HG02763 (cell line): ENCODE measurements around the gene SERPINF2.
"Not testable (repeated sequence)": the region's sequence is repeated elsewhere in the genome, so short reads cannot be mapped to it uniquely, and the experiment has no call there.

Experiments
- ATAC-seq: cut with Tn5 transposase; IDR thresholded peaks from one replicate; pipeline ENCODE4 v1.9.1; 2021; ENCODE audit warnings: mild to moderate bottlenecking, moderate library complexity; ENCODE audit not compliant: unreplicated experiment

Gene SERPINF2

GRCh38 chr17:1742371-1743087 is at the start of gene SERPINF2:
TSS of gene SERPINF2 (plus strand) at chr17:1742871. CDS start at chr17:1744996, 2,125 bp downstream.
- no peak for ATAC-seq

GRCh38 chr17:1693339-1693738 is 49.3 kb upstream of the SERPINF2 start:
- no peak for ATAC-seq

- no peak for ATAC-seq
Observed at GRCh38 chr17:1695365-1695764, 47.3 kb upstream of the SERPINF2 start.

- ATAC-seq, result no peak
Observed at GRCh38 chr17:1697681-1698080, 45.0 kb upstream of the SERPINF2 start.

- ATAC-seq, result not testable (repeated sequence)
Observed at GRCh38 chr17:1699891-1700290, 42.8 kb upstream of the SERPINF2 start.

- ATAC-seq, result no peak
Observed at GRCh38 chr17:1703063-1703462, 39.6 kb upstream of the SERPINF2 start.

GRCh38 chr17:1705004-1705403 is 37.7 kb upstream of the SERPINF2 start:
- no peak for ATAC-seq

GRCh38 chr17:1707107-1707506 is 35.6 kb upstream of the SERPINF2 start:
- ATAC-seq, result no peak

GRCh38 chr17:1708791-1709346 is 33.8 kb upstream of the SERPINF2 start:
- not testable (repeated sequence) for ATAC-seq

- ATAC-seq, result no peak
Observed at GRCh38 chr17:1709403-1709951, 33.2 kb upstream of the SERPINF2 start.

- no peak for ATAC-seq
Observed at GRCh38 chr17:1709971-1710806, 32.5 kb upstream of the SERPINF2 start, which contains the start of gene TLCD2. TSS of gene TLCD2 (minus strand) at chr17:1710377. CDS start at chr17:1710242, 135 bp downstream.

GRCh38 chr17:1710807-1711553 is 31.7 kb upstream of the SERPINF2 start:
- ATAC-seq, result no peak

GRCh38 chr17:1711804-1712203 is 30.9 kb upstream of the SERPINF2 start:
- no peak for ATAC-seq

GRCh38 chr17:1712271-1712670 is 30.4 kb upstream of the SERPINF2 start:
- ATAC-seq, result no peak

GRCh38 chr17:1713160-1713877 is 29.4 kb upstream of the SERPINF2 start:
- no peak for ATAC-seq

GRCh38 chr17:1713878-1714426 is 28.7 kb upstream of the SERPINF2 start:
- no peak for ATAC-seq

- no peak for ATAC-seq
Observed at GRCh38 chr17:1714427-1714979, 28.2 kb upstream of the SERPINF2 start.

GRCh38 chr17:1714980-1715802 is 27.5 kb upstream of the SERPINF2 start:
- no peak for ATAC-seq

GRCh38 chr17:1715803-1716075 is 26.9 kb upstream of the SERPINF2 start:
- ATAC-seq, result no peak
